ENCODE data around the gene CCDC12.
A peak's percentile ranks its signal among the peaks of the same experiment; 100 is the strongest.

The CCDC12 gene

GRCh38 chr3:46903341-46904302, 72.9 kb downstream of the CCDC12 start:
- DNase-seq = no peak

GRCh38 chr3:46902188-46902631, 74.3 kb downstream of the CCDC12 start:
- no peak for DNase-seq

- DNase-seq = no peak
These were observed 74.9 kb downstream of the CCDC12 start for GRCh38 chr3:46901591-46902187.

- DNase-seq = no peak
These were observed 75.5 kb downstream of the CCDC12 start for GRCh38 chr3:46901061-46901460.

GRCh38 chr3:46900356-46900755, 76.2 kb downstream of the CCDC12 start:
- DNase-seq = no peak

- no peak for DNase-seq
These were observed 76.6 kb downstream of the CCDC12 start for GRCh38 chr3:46900007-46900292.

GRCh38 chr3:46899151-46900006, 77.2 kb downstream of the CCDC12 start:
- DNase-seq = no peak

- DNase-seq = no peak
These were observed 78.0 kb downstream of the CCDC12 start for GRCh38 chr3:46898321-46899150.

GRCh38 chr3:46897829-46898320, 78.7 kb downstream of the CCDC12 start:
- DNase-seq = no peak

GRCh38 chr3:46897031-46897430, 79.5 kb downstream of the CCDC12 start:
- DNase-seq = no peak

GRCh38 chr3:46896386-46896785, 80.2 kb downstream of the CCDC12 start:
- no peak for DNase-seq

GRCh38 chr3:46895761-46896160, 80.8 kb downstream of the CCDC12 start:
- DNase-seq = no peak

GRCh38 chr3:46895204-46895660, 81.3 kb downstream of the CCDC12 start:
- DNase-seq = peak; percentile 46

GRCh38 chr3:46894256-46894655, 82.3 kb downstream of the CCDC12 start:
- no peak for DNase-seq

- no peak for DNase-seq
These were observed 82.8 kb downstream of the CCDC12 start for GRCh38 chr3:46893763-46894162.

- no peak for DNase-seq
These were observed 83.3 kb downstream of the CCDC12 start for GRCh38 chr3:46893146-46893748.

GRCh38 chr3:46892285-46893145, 84.0 kb downstream of the CCDC12 start:
- DNase-seq = peak; percentile 51

GRCh38 chr3:46891132-46891531, 85.4 kb downstream of the CCDC12 start:
- DNase-seq = no peak

- no peak for DNase-seq
These were observed 86.4 kb downstream of the CCDC12 start for GRCh38 chr3:46890132-46890531.

GRCh38 chr3:46889381-46890110, 87.0 kb downstream of the CCDC12 start:
- no peak for DNase-seq

Measured in inflammatory macrophage treated with lipopolysaccharide for 4 hours (primary cell).